ENCODE measurements around the gene GRAP2.

- no peak for TF ChIP-seq POLR2A (IDR thresholded peaks at IDR 0.05)
- no peak for TF ChIP-seq CTCF (IDR thresholded peaks at IDR 0.05)
Measured at GRCh38 chr22:39924286-39924685, 23.4 kb downstream of the GRAP2 start.
